Breast epithelium (tissue), 4 donors: ENCODE measurements around the gene ATP5IF1. TPM values are rescaled to one million over a fixed set of nuclear protein-coding genes. Genes with fewer than 3 reads are reported as not detected.

Source experiments
- DNase-seq, 2 donors: peaks; one replicate each; pipeline ENCODE4 v3.0.0-alpha.2; 2019; ENCODE audit warnings: low spot score in 2 of 2
- H3K27ac ChIP-seq, 2 donors: fragments of 200-600 bp; sonication (generic) in 1 of 2; one replicate each; pipeline ENCODE4 v1.5.1; 2016 to 2019; ENCODE audit warnings: mild to moderate bottlenecking in 1 of 2
- H3K27me3 ChIP-seq, 2 donors: fragments of 200-600 bp; sonication (generic) in 1 of 2; one replicate each; pipeline versions ENCODE4 v1.5.1 to v1.6.0; 2017 to 2019; ENCODE audit warnings: control low read depth in 1 of 2, mild to moderate bottlenecking in 1 of 2
- H3K36me3 ChIP-seq: fragments of 200-600 bp; one replicate; pipeline ENCODE4 v1.5.1; 2019
- H3K4me1 ChIP-seq, 2 donors: fragments of 200-600 bp; sonication (generic); one replicate each; pipeline ENCODE4 v1.5.1; 2016 to 2019; ENCODE audit warnings: control low read depth in 1 of 2
- H3K4me3 ChIP-seq, 3 donors: fragments of 200-600 bp; sonication (generic); 1 replicate in 2 of 3; 2 replicates in 1 of 3; pipeline ENCODE4 v1.5.1; 2016 to 2019; ENCODE audit warnings: mild to moderate bottlenecking in 3 of 3, moderate library complexity in 2 of 3
- H3K9me3 ChIP-seq, 2 donors: fragments of 200-600 bp; sonication (generic) in 1 of 2; one replicate each; pipeline ENCODE4 v1.5.1; 2016 to 2019; ENCODE audit warnings: control low read depth in 1 of 2
- CTCF ChIP-seq, 3 donors: fragments of 450-650 bp; IDR thresholded peaks; one replicate each; pipeline ENCODE4 v1.5.1; 2016 to 2017; ENCODE audit warnings: antibody characterized with exemption in 3 of 3, mild to moderate bottlenecking in 3 of 3, moderate library complexity in 3 of 3
- POLR2A ChIP-seq: fragments of 450-650 bp; IDR thresholded peaks from one replicate; pipeline ENCODE4 v1.6.1; 2016; ENCODE audit warnings: antibody characterized with exemption, mild to moderate bottlenecking, moderate library complexity
- POLR2AphosphoS5 ChIP-seq, 3 donors: sonication (generic); formaldehyde crosslinking; IDR thresholded peaks; one replicate each; pipeline ENCODE4 v1.6.1; 2017; ENCODE audit warnings: antibody characterized with exemption in 3 of 3
- intact Hi-C: fragments of 100-400 bp; cut with DNase I; formaldehyde crosslinking; loops from one replicate; pipeline ENCODE4 v1.15.1; 2023; ENCODE audit warnings: low total_unique reads
- total RNA-seq, 3 donors: library from RNA; depleted of rRNA; stranded (reverse); fragments of >200 nt; gene quantifications; one replicate each; pipeline ENCODE4 v1.1.0, GENCODE V29; 2016

ATP5IF1 gene
- total RNA-seq, 3 donors from 2014 or later: 137 to 147 (median 138) TPM

- Histone ChIP-seq H3K27ac (no peak overlapping the region), H3K27me3 (no peaks in the 10 kb centered on the region), H3K4me1 (no peaks in the 10 kb centered on the region), H3K36me3 (no peaks in the 10 kb centered on the region), H3K9me3 (no peaks in the 10 kb centered on the region), H3K4me3 (no peak overlapping the region)
- intact Hi-C loops: no loop called here
- TF ChIP-seq POLR2A: no peak
- no peak for TF ChIP-seq CTCF (IDR thresholded peaks at IDR 0.05)
- no peak for TF ChIP-seq POLR2AphosphoS5 (IDR thresholded peaks at IDR 0.05)
- DNase-seq: no peak
Observed at GRCh38 chr1:28257736-28258135, 21.8 kb downstream of the ATP5IF1 start.

- no peak for DNase-seq
- Histone ChIP-seq H3K27ac (peak overlapping the region; percentile 1 to 90), H3K27me3 (no peaks in the 10 kb centered on the region), H3K9me3 (no peaks in the 10 kb centered on the region), H3K4me1 (no peaks in the 10 kb centered on the region), H3K4me3 (peak overlapping the region; percentile 84 to 94 (median 90)), H3K36me3 (no peaks in the 10 kb centered on the region)
- intact Hi-C loops: no loop called here
- TF ChIP-seq POLR2AphosphoS5 (IDR thresholded peaks at IDR 0.05): no peak
- TF ChIP-seq POLR2A: no peak
Observed at GRCh38 chr1:28258628-28259251, 22.8 kb downstream of the ATP5IF1 start.

GRCh38 chr1:28259252-28259933, 23.5 kb downstream of the ATP5IF1 start, which contains the start of gene SESN2:
Gene SESN2, plus strand, starts transcription at chr1:28259518. Its CDS starts 330 bp downstream, at chr1:28259848.
- TF ChIP-seq POLR2A: peak; percentile 94
- no peak for TF ChIP-seq CTCF (IDR thresholded peaks at IDR 0.05)
- TF ChIP-seq POLR2AphosphoS5 (IDR thresholded peaks at IDR 0.05): peak; percentile 69 to 89 (median 70)
- intact Hi-C loops: no loop called here

GRCh38 chr1:28259934-28260802, 24.2 kb downstream of the ATP5IF1 start:
- TF ChIP-seq POLR2A: no peak
- no peak for TF ChIP-seq POLR2AphosphoS5 (IDR thresholded peaks at IDR 0.05)
- TF ChIP-seq CTCF (IDR thresholded peaks at IDR 0.05): no peak
- H3K36me3 ChIP-seq: no peaks in the 10 kb centered on the region
- H3K27me3 ChIP-seq: no peaks in the 10 kb centered on the region
- H3K4me3 ChIP-seq: peak overlapping the region; percentile 84 to 94 (median 90)
- H3K9me3 ChIP-seq: no peaks in the 10 kb centered on the region
- H3K4me1 ChIP-seq: no peaks in the 10 kb centered on the region
- intact Hi-C loops: no loop called here
- peak; percentile 68 to 73 for DNase-seq
- H3K27ac ChIP-seq: peak overlapping the region; percentile 86 to 90

More at GRCh38 chr1:28259252-28259933, 23.5 kb downstream of the ATP5IF1 start, which contains the start of gene SESN2:
- Histone ChIP-seq H3K27me3 (no peaks in the 10 kb centered on the region), H3K4me1 (no peaks in the 10 kb centered on the region), H3K36me3 (no peaks in the 10 kb centered on the region), H3K27ac (peak within 1 kb of the TSS; percentile 86 to 90), H3K4me3 (peak within 1 kb of the TSS; percentile 84 to 94 (median 90)), H3K9me3 (no peaks in the 10 kb centered on the region)
- peak; percentile 99 for DNase-seq

- no peaks in the 10 kb centered on the region for H3K27me3 ChIP-seq
- H3K36me3 ChIP-seq: no peaks in the 10 kb centered on the region
- DNase-seq: no peak
- no peaks in the 10 kb centered on the region for H3K4me1 ChIP-seq
- H3K9me3 ChIP-seq: no peaks in the 10 kb centered on the region
- H3K27ac ChIP-seq: peak overlapping the region; percentile 86 to 90
- TF ChIP-seq CTCF (IDR thresholded peaks at IDR 0.05) (no peak), POLR2AphosphoS5 (IDR thresholded peaks at IDR 0.05) (no peak), POLR2A (no peak)
- H3K4me3 ChIP-seq: peak overlapping the region; percentile 84 to 94 (median 90)
- intact Hi-C loops: no loop called here
Observed at GRCh38 chr1:28260803-28261174, 24.9 kb downstream of the ATP5IF1 start.
